Heart right ventricle (tissue), 16 donors: ENCODE results near the gene TRABD2B. TPM values are rescaled to one million over a fixed set of nuclear protein-coding genes. Genes with fewer than 3 reads are reported as not detected.

Experiments
- ATAC-seq, 8 donors: fragments of 200-7000 bp; cut with Tn5 transposase; one replicate each; pipeline ENCODE4 v1.9.1; 2020; ENCODE audit warnings: mild to moderate bottlenecking in 8 of 8, moderate library complexity in 8 of 8, moderate number of reproducible peaks in 1 of 8
- DNase-seq, 2 donors: peaks; one replicate each; pipeline ENCODE4 v3.0.0-alpha.2; 2020
- H3K27ac ChIP-seq, 10 donors: fragments of 200-600 bp; sonication (generic) in 2 of 10; one replicate each; pipeline versions ENCODE4 v1.5.0 to v1.8.0; 2020 to 2022; ENCODE audit warnings: mild to moderate bottlenecking in 3 of 10
- H3K27me3 ChIP-seq, 7 donors: fragments of 200-600 bp; one replicate each; pipeline ENCODE4 v1.8.0; 2021 to 2022; ENCODE audit warnings: mild to moderate bottlenecking in 2 of 7
- H3K36me3 ChIP-seq, 9 donors: fragments of 200-600 bp; sonication (generic) in 1 of 9; one replicate each; pipeline versions ENCODE4 v1.5.0 to v1.8.0; 2020 to 2022; ENCODE audit warnings: mild to moderate bottlenecking in 2 of 9
- H3K4me1 ChIP-seq, 9 donors: fragments of 200-600 bp; sonication (generic) in 1 of 9; one replicate each; pipeline versions ENCODE4 v1.5.0 to v1.8.0; 2020 to 2022; ENCODE audit warnings: mild to moderate bottlenecking in 4 of 9
- H3K4me3 ChIP-seq, 10 donors: fragments of 200-600 bp; sonication (generic) in 2 of 10; one replicate each; pipeline versions ENCODE4 v1.5.0 to v1.8.0; 2020 to 2022; ENCODE audit warnings: mild to moderate bottlenecking in 7 of 10, moderate library complexity in 2 of 10
- H3K9me3 ChIP-seq, 11 donors: fragments of 200-600 bp in 10 of 11; sonication (generic) in 2 of 11; one replicate each; pipeline versions ENCODE4 v1.5.0 to v1.8.0; 2013 to 2022; ENCODE audit warnings: mild to moderate bottlenecking in 2 of 11, control low read depth in 1 of 11, moderate library complexity in 1 of 11
- WGBS, 2 donors: extraction: QIAGEN DNeasy Blood & Tissue Kit; methylation state at CpG; one replicate each; pipeline ENCODE4 v1.1.7; 2013; ENCODE audit warnings: inconsistent platforms in 1 of 2; 5-methylcytosine and 5-hydroxymethylcytosine counted together
- intact Hi-C, 10 donors: fragments of 100-400 bp; cut with DNase I; formaldehyde crosslinking; loops; one replicate each; pipeline versions ENCODE4 v1.11.1 to v1.14.2; 2022
- polyA plus RNA-seq, 2 donors: library from polyadenylated mRNA; stranded (reverse); fragments of 200-250 nt; gene quantifications; one replicate each; pipeline ENCODE4 v1.2.3, GENCODE V29; 2013
- total RNA-seq, 10 donors: library from RNA; stranded (reverse); fragmentation: NEBNext Ultra II Directional in 3 of 10; extraction: Animal tissue kit (Norgen Biotek cat#: 25700) in 3 of 10; gene quantifications; one replicate each; pipeline versions ENCODE4 v1.2.1 to v1.2.4, GENCODE V29; 2021 to 2023
- TF ChIP-seq, protein P1 (sequence below), 9 donors: fragments of 200-600 bp; sonication (generic) in 2 of 9; IDR thresholded peaks; one replicate each; pipeline versions ENCODE4 v1.5.0 to v1.8.0; 2021 to 2022; ENCODE audit warnings: antibody characterized with exemption in 9 of 9, mild to moderate bottlenecking in 5 of 9, moderate library complexity in 1 of 9
- donor health status: Arrhythmogenic right ventricular cardiomyopathy.
- donor health status: ischemic (EF 13 %, LVEDD 7.1; RV severe dilation, severe dysfunction).
- donor health status: healthy with polysubstance abuse.
- donor health status: DM: no; HTN: yes; CAD: no.
- donor health status: DM: no; HTN: no; CAD: no.
- donor health status: ischemic (EF 25% LVEDD 6.9; RV normal size, moderate dysfunction).
- donor health status: ischemic (EF 25% LVEDD 5.7; RV mildly dilated, moderate dysfunction).
- donor health status: healthy.
- donor health status: DM: yes; HTN: yes; CAD: no.
- donor health status: Ischemic cardiomyopathy.
- donor health status: ischemic (EF 35%, LVEDD 5.7; RV mildly dilated, moderate dysfunction).
- donor health status: nonischemic (EF 11% LVEDD 7.7; RV severe dilation, severe dysfunction).
- donor health status: DM: yes; HTN: yes; CAD: no.
- donor health status: PGD.
- donor health status: ischemic (EF 29% LVEDD 5.4; RV normal size, mild dysfunction).
- donor health status: nonischemic (EF 23%, LVEDD 6.1; RV moderate dilation, normal function).

Gene TRABD2B
- total and polyA plus RNA-seq, 12 donors = 0.21 to 1.1 (median 0.53) TPM

DNA sequence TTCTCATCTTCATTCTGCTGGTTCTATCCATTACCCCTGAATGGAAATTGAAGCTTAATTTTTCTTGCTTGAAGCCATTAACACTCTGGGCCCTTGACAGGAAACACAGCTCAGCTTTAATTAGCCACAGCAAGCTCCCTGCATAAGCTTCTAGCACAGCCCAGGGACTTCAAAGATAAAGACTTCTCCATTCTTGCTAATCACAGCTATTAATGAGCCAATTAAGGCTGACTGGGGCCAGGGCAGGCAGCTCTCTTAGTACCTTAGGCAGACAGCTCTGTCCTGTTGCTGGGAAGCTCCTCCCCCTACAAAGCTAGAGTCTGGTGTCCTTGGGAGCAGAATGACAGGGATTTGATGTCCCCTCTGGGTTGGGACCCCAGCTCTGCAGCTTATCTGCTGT lies 27.9 kb upstream of the TRABD2B start:
- intact Hi-C loops = no loop called here
- TF ChIP-seq, protein P1, sequence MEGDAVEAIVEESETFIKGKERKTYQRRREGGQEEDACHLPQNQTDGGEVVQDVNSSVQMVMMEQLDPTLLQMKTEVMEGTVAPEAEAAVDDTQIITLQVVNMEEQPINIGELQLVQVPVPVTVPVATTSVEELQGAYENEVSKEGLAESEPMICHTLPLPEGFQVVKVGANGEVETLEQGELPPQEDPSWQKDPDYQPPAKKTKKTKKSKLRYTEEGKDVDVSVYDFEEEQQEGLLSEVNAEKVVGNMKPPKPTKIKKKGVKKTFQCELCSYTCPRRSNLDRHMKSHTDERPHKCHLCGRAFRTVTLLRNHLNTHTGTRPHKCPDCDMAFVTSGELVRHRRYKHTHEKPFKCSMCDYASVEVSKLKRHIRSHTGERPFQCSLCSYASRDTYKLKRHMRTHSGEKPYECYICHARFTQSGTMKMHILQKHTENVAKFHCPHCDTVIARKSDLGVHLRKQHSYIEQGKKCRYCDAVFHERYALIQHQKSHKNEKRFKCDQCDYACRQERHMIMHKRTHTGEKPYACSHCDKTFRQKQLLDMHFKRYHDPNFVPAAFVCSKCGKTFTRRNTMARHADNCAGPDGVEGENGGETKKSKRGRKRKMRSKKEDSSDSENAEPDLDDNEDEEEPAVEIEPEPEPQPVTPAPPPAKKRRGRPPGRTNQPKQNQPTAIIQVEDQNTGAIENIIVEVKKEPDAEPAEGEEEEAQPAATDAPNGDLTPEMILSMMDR (IDR thresholded peaks at IDR 0.05) = no peak

GRCh38 chr1:48023488-48023887 lies 26.3 kb upstream of the TRABD2B start:
- TF ChIP-seq, protein P1 (IDR thresholded peaks at IDR 0.05) = no peak
- ATAC-seq (no peak), DNase-seq (no peak)
- Histone ChIP-seq H3K4me3 (no peak overlapping the region), H3K9me3 (no peaks in the 10 kb centered on the region), H3K27ac (no peak overlapping the region), H3K27me3 (no peaks in the 10 kb centered on the region), H3K36me3 (no peaks in the 10 kb centered on the region), H3K4me1 (peaks cover 0 to 10% (median 0%) of the 10 kb centered on the region in 9 donors)
- WGBS, 2 donors = 89 to 92% methylated on average over 6 of the region's 6 CpGs
- intact Hi-C loops = no loop called here

More for the DNA sequence above, 27.9 kb upstream of the TRABD2B start:
- H3K36me3 ChIP-seq = no peaks in the 10 kb centered on the region
- no peak overlapping the region for H3K27ac ChIP-seq
- ATAC-seq (no peak), DNase-seq (no peak)
- no peaks in the 10 kb centered on the region for H3K27me3 ChIP-seq
- no peaks in the 10 kb centered on the region for H3K9me3 ChIP-seq
- peaks cover 0 to 3% (median 0%) of the 10 kb centered on the region in 9 donors for H3K4me1 ChIP-seq
- no peak overlapping the region for H3K4me3 ChIP-seq

DNA sequence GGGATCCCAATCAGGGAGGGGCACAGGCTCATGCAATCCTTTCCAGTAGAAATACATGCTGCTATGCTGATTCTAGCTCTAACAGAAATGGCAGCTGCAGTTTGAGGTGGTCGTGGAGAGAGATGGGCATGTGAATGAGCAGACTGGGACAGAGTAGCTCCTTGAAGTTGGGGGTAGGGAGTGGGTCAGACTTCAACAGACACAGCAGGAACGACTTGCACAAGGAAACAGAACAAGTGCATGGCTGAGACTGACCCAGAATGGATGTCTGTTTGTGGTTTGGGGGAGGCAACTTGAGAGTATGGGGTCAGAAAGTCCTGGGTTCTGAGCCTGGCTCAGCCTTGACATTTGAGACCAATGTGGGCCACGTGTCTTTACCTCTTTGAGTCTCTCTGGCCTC lies 25.1 kb upstream of the TRABD2B start:
- 64 to 66% methylated on average over 3 of the region's 3 CpGs for WGBS, 2 donors
- H3K4me3 ChIP-seq = no peak overlapping the region
- H3K36me3 ChIP-seq = no peaks in the 10 kb centered on the region
- TF ChIP-seq, protein P1 (IDR thresholded peaks at IDR 0.05) = no peak
- DNase-seq (no peak), ATAC-seq (no peak)
- peaks cover 0 to 10% (median 0%) of the 10 kb centered on the region in 9 donors for H3K4me1 ChIP-seq
- H3K9me3 ChIP-seq = no peaks in the 10 kb centered on the region
- H3K27ac ChIP-seq = no peak overlapping the region
- H3K27me3 ChIP-seq = peaks cover 0 to under 1% (median 0%) of the 10 kb centered on the region in 7 donors
- intact Hi-C loops = no loop called here

GRCh38 chr1:48021792-48022191 lies 24.6 kb upstream of the TRABD2B start:
- 76% methylated on average over 2 of the region's 2 CpGs for WGBS, 2 donors
- Histone ChIP-seq H3K4me3 (no peak overlapping the region), H3K9me3 (no peaks in the 10 kb centered on the region), H3K4me1 (peaks cover 0 to 10% (median 0%) of the 10 kb centered on the region in 9 donors), H3K27ac (no peak overlapping the region), H3K36me3 (no peaks in the 10 kb centered on the region), H3K27me3 (peaks cover 0 to 5% (median 0%) of the 10 kb centered on the region in 7 donors)
- no peak for DNase-seq
- TF ChIP-seq, protein P1 (IDR thresholded peaks at IDR 0.05) = no peak
- intact Hi-C loops = no loop called here
- ATAC-seq = no peak
